A673 (cell line): ENCODE results near the gene PARD6G. TPM values are rescaled to one million over a fixed set of nuclear protein-coding genes. Genes with fewer than 3 reads are reported as not detected.

Experiments used
- BruUV-seq: library from RNA; stranded (reverse); fragments of 400-500 nt; replicated peaks from 2 replicates; lab custom pipeline; 2021; lab: Mats Ljungman, UMichigan
- CTCF ChIA-PET: fragments of 300-600 bp; sonication (Branson Sonifier 250); formaldehyde crosslinking; loops from one replicate; lab custom pipeline; 2022; ENCODE audit warnings: antibody characterized with exemption; lab: Charles Lee
- POLR2A ChIA-PET: fragments of 300-600 bp; sonication (Branson Sonifier 250); formaldehyde crosslinking; loops from one replicate; lab custom pipeline; 2022; ENCODE audit warnings: antibody characterized with exemption; ENCODE audit not compliant: low non-redundant PET; lab: Charles Lee
- DNase-seq: peaks from one replicate; pipeline ENCODE4 v3.0.0-alpha.2; 2015; ENCODE audit warnings: low spot score
- H3K27ac ChIP-seq: fragments of 200-600 bp; sonication (generic); 2 replicates; pipeline ENCODE4 v1.5.1; 2016; ENCODE audit warnings: mixed run types, low read depth, mild to moderate bottlenecking, mixed read lengths, antibody characterized with exemption, low read length; ENCODE audit not compliant: poor library complexity, severe bottlenecking
- H3K27me3 ChIP-seq: fragments of 200-600 bp; sonication (generic); replicated peaks from 2 replicates; pipeline ENCODE4 v1.6.1; 2017; ENCODE audit warnings: mixed run types, low read depth, mild to moderate bottlenecking, mixed read lengths, antibody characterized with exemption, low read length; ENCODE audit not compliant: insufficient read depth, poor library complexity
- H3K36me3 ChIP-seq: fragments of 200-600 bp; sonication (generic); 2 replicates; pipeline ENCODE4 v1.6.1; 2016; ENCODE audit warnings: mixed run types, mild to moderate bottlenecking, mixed read lengths, antibody characterized with exemption, low read length; ENCODE audit not compliant: insufficient read depth, poor library complexity, severe bottlenecking
- H3K4me1 ChIP-seq: fragments of 200-600 bp; sonication (generic); 2 replicates; pipeline ENCODE4 v1.6.1; 2017; ENCODE audit warnings: mixed run types, mild to moderate bottlenecking, mixed read lengths, antibody characterized with exemption, low read length; ENCODE audit not compliant: insufficient read depth, poor library complexity, severe bottlenecking
- H3K4me3 ChIP-seq: fragments of 200-600 bp; sonication (generic); 2 replicates; pipeline ENCODE4 v1.5.1; 2016; ENCODE audit warnings: low read depth, mixed run types, mild to moderate bottlenecking, mixed read lengths, low read length; ENCODE audit not compliant: poor library complexity, severe bottlenecking
- H3K9me3 ChIP-seq: fragments of 200-600 bp; sonication (generic); 2 replicates; pipeline ENCODE4 v1.6.1; 2016; ENCODE audit warnings: mixed run types, low read depth, mild to moderate bottlenecking, mixed read lengths, antibody characterized with exemption, low read length; ENCODE audit not compliant: poor library complexity, severe bottlenecking
- EZH2 ChIP-seq: fragments of 200-600 bp; sonication (generic); IDR thresholded peaks from 2 replicates; pipeline ENCODE4 v1.6.1; 2017; ENCODE audit warnings: borderline replicate concordance, low read depth, mild to moderate bottlenecking, mixed read lengths, antibody characterized with exemption, low read length; ENCODE audit not compliant: poor library complexity, severe bottlenecking
- intact Hi-C: fragments of 100-400 bp; cut with micrococcal nuclease; formaldehyde crosslinking; loops from one replicate; pipeline ENCODE4 v1.10.0; 2022; ENCODE audit not compliant: unreplicated experiment
- total RNA-seq: library from RNA; stranded (reverse); gene quantifications from 2 replicates; pipeline ENCODE4 v1.2.3, GENCODE V29; 2021
- TF ChIP-seq, protein P1 (sequence below): fragments of 300-800, 200-600 bp; sonication (generic); conservative IDR thresholded peaks from 2 replicates; pipeline ENCODE4 v1.5.1; 2017; ENCODE audit warnings: low read depth, mild to moderate bottlenecking, antibody characterized with exemption, low read length, moderate library complexity, mixed read lengths

Gene PARD6G
- total RNA-seq, 1 experiment from 2014 or later: 7.9 TPM

GRCh38 chr18:80218341-80219227, 28.7 kb downstream of the PARD6G start:
- H3K36me3 ChIP-seq: no peaks in the 10 kb centered on the region
- TF ChIP-seq, protein P1, sequence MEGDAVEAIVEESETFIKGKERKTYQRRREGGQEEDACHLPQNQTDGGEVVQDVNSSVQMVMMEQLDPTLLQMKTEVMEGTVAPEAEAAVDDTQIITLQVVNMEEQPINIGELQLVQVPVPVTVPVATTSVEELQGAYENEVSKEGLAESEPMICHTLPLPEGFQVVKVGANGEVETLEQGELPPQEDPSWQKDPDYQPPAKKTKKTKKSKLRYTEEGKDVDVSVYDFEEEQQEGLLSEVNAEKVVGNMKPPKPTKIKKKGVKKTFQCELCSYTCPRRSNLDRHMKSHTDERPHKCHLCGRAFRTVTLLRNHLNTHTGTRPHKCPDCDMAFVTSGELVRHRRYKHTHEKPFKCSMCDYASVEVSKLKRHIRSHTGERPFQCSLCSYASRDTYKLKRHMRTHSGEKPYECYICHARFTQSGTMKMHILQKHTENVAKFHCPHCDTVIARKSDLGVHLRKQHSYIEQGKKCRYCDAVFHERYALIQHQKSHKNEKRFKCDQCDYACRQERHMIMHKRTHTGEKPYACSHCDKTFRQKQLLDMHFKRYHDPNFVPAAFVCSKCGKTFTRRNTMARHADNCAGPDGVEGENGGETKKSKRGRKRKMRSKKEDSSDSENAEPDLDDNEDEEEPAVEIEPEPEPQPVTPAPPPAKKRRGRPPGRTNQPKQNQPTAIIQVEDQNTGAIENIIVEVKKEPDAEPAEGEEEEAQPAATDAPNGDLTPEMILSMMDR: no peak
- TF ChIP-seq EZH2: no peak
- DNase-seq: no peak
- POLR2A ChIA-PET: no interaction called here
- H3K4me3 ChIP-seq: no peak overlapping the region
- no peaks in the 10 kb centered on the region for H3K27me3 ChIP-seq
- no peaks in the 10 kb centered on the region for H3K9me3 ChIP-seq
- intact Hi-C loops: no loop called here
- H3K27ac ChIP-seq: no peak overlapping the region
- H3K4me1 ChIP-seq: no peaks in the 10 kb centered on the region
- no TSS peak for BruUV-seq
- CTCF ChIA-PET: no interaction called here

DNA sequence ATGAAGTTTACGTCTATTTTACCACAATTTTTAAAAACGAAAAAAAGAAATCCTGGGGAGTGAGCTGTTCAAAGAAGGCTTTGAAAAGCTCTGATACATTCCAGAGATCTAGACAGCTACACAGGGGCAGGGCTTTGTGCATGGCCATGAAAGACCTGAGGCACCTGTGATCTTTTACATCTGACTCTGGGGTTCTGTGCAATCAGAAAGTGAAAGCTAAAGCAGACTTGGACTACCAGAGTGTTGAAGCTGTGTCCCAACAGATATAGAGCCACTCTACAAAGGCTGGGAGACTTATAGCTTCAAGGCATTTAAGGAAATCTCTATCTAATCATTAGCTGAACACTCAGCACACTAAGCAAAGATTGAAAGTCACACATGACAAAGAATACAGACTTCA, 34.1 kb downstream of the PARD6G start:
- ChIA-PET POLR2A (no interaction called here), CTCF (no interaction called here)
- no peak overlapping the region for H3K4me3 ChIP-seq
- no peak overlapping the region for H3K27ac ChIP-seq
- no TSS peak for BruUV-seq
- intact Hi-C loops: no loop called here
- DNase-seq: no peak
- H3K36me3 ChIP-seq: no peaks in the 10 kb centered on the region
- TF ChIP-seq EZH2: no peak
- TF ChIP-seq, protein P1: no peak
- H3K27me3 ChIP-seq: no peaks in the 10 kb centered on the region
- no peaks in the 10 kb centered on the region for H3K4me1 ChIP-seq
- no peaks in the 10 kb centered on the region for H3K9me3 ChIP-seq

DNA sequence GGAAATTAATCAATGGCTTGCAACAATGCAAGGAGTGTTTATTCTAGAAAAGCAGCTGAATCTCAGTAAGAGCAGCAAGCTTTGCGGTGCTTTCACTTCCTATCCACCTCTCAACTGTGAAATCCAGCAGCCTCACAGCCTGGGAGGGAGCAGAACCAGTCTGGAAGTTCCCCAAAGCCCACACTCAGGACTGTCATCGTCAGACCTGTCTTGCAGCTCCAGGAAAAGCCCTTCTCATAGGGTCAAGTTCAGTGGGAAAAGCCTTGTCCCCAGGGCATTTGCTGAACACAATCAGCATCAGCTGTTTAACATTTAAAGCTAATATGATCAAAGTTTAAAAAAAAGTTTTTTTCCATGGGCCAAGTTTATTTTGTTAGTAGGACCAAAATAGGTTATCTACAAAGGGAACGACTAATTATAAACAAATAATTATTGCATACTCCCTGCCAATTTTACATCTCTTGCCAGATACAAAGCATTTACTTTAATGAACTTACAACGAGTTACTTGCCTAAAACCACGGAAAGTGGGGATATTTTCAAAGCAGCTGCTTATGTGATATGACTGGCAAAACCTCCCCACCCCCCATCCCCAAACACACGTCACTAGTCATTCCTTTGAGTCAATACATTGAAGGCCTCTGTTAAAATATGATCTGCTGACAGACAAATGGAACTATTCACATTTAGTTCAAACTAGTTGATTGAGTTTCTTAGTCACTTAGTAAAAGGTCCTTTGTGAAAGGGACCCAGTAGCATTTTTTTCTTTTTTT, 36.8 kb downstream of the PARD6G start:
- ChIA-PET CTCF (no interaction called here), POLR2A (no interaction called here)
- no peak overlapping the region for H3K27ac ChIP-seq
- intact Hi-C loops: no loop called here
- no peaks in the 10 kb centered on the region for H3K36me3 ChIP-seq
- no peak overlapping the region for H3K4me3 ChIP-seq
- no peaks in the 10 kb centered on the region for H3K27me3 ChIP-seq
- no TSS peak for BruUV-seq
- TF ChIP-seq, protein P1: no peak
- no peak for TF ChIP-seq EZH2
- H3K4me1 ChIP-seq: no peaks in the 10 kb centered on the region
- no peak for DNase-seq
- H3K9me3 ChIP-seq: no peaks in the 10 kb centered on the region
